ENCODE measurements around the gene YEATS4.
A peak's percentile ranks its signal among the peaks of the same experiment; 100 is the strongest.
"Not testable (repeated sequence)": the region's sequence is repeated elsewhere in the genome, so short reads cannot be mapped to it uniquely, and the experiment has no call there.

Gene YEATS4

DNA sequence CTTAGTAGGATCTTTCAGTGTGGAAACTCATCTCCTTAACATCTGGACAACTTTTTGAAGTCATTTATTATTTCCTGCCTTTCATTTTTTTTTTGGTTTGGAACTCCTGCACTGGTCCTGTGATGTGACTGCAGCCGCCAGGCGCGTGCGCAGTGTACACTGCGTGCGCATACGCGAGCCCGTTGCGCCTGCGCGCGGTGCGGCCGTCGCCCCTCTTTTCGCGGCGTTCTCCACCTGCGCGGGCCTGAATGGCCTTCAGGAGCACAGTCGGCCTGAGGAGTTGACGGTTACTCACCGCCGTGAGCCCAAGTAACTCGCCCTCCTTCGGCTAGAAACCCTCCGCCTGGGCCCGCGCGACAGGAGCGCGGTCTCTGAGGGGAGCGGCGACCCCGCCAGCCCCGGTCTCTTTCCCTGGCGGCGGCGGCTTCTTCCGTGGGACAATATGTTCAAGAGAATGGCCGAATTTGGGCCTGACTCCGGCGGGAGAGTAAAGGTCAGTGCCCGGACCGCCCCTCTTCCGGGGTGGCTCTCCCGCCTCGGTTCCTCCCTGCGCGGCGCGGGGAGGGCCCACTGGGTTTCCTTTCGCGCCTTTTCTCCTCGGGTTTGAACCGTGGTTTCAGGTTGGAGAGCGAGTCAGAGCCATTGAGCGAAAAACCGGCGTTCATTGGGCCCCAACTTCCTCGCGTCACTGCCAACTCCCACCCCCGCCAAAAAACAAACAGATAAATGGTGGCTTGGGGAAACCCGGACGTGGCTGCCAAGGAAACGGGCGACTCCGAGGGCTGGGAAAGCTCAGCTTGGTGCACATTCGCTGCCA, at the start of gene YEATS4:
TSS of gene YEATS4 (plus strand) at position 213 of the 817 bp plus-strand sequence. CDS start at position 443, 230 bp downstream.
- peak; percentile 97 for DNase-seq

- no peak for DNase-seq
These were observed 46.3 kb upstream of the YEATS4 start for GRCh38 chr12:69313209-69313608.

- DNase-seq = not testable (repeated sequence)
These were observed 42.8 kb upstream of the YEATS4 start for GRCh38 chr12:69316784-69317183.

DNA sequence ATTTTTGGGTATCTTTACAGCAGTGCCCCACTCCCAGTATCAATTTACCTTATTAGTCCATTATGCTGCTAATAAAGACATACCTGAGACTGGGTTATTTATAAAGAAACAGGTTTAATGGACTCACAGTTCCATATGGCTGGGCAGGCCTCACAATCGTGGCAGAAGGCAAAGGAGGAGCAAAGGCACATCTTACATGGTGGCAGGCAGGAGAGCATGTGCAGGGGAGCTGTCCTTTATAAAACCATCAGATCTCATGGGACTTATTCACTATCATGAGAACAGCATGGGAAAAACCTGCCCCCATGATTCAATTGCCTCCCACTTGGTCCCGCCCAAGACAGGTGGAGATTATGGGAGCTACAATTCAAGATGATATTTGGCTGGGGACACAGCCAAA, 42.3 kb upstream of the YEATS4 start:
- DNase-seq = not testable (repeated sequence)

DNA sequence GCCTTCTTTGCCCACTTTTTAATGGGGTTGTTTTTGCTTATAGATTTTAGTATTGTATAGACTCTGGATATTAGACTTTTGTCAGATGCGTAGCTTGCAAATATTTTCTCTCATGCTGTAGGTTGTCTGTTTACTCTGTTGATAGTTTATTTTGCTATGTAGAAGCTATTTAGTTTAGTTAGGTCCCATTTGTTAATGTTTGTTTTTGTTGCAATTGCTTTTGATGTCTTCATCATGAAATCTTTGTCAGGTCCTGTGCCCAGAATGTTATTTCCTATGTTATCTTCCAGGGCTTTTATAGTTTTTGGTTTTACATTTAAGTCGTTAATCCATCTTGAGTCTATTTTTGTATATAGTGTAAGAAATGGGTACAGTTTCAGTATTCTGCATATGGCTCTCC, 41.3 kb upstream of the YEATS4 start:
- DNase-seq = no peak

- DNase-seq = no peak
These were observed 38.2 kb upstream of the YEATS4 start for GRCh38 chr12:69321351-69321750.

DNA sequence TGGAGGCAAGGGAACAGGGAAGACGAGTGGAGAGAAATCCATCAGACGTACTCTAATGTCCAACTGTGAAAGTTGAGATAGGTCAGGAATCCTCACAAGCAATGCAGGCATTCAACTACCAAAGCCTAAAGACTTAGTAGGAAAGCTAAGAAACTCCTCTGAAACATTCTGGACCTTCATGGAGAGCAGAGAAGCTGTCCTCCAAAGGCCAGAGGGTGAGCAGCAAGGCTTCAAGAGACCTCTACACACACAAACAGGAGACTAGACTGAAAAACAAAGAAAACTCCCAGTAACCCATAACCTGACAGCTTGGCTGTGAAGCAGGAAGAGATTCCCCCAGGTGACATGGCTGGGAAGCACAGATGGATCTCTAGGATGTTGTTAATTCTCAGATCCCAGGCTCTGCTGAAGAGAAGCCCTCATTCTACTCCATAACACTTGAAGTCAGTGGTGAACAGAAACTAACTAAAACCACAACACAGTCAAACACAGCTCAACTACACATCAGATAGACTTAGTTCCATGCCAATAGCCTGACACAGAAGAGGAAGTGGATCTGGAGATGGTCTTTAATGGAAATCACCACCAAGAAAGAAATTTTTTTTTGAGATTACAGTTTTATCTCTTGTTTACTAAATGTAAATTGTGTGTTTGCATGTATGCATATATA, 34.6 kb upstream of the YEATS4 start:
- DNase-seq = no peak

GRCh38 chr12:69328426-69328825, 31.1 kb upstream of the YEATS4 start:
- no peak for DNase-seq

GRCh38 chr12:69329669-69330428, 29.7 kb upstream of the YEATS4 start:
- no peak for DNase-seq

- DNase-seq = peak; percentile 79
These were observed 28.8 kb upstream of the YEATS4 start for GRCh38 chr12:69330475-69331473.

- no peak for DNase-seq
These were observed 28.0 kb upstream of the YEATS4 start for GRCh38 chr12:69331519-69331908.

DNA sequence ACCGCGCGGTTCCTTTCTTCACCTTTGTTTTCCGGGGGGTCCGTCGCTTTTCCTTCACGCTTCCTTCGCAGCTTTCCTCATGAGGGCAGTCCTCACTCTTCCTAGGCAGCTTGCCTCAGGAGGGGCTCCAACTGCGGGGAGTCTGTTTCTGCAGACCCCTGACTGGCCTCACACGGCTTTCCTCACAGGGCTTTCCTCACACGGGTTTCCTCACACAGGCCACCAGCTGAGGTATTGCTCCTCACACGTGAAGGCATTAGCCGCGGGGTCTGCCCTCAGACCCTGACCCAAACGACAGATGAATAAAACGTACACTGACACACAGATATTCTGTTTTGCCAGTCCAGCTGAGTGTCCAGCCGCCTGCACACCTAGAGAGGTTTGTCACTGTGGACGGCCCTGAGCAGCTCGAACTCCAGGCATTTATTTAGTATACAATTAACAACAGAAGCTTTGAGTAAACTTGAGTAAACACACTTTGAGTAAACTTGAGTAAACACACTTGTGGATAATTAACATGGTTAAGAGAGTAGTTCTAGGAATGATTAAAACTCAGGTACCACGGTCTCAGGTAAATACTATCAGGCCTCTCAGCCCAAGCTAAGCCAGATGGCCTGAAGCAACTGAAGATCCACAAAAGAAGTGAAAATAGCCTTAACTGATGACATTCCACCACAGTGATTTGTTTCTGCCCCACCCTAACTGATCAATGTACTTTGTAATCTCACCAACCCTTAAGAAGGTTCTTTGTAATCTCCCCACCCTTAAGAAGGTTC, 27.4 kb upstream of the YEATS4 start:
- no peak for DNase-seq

DNA sequence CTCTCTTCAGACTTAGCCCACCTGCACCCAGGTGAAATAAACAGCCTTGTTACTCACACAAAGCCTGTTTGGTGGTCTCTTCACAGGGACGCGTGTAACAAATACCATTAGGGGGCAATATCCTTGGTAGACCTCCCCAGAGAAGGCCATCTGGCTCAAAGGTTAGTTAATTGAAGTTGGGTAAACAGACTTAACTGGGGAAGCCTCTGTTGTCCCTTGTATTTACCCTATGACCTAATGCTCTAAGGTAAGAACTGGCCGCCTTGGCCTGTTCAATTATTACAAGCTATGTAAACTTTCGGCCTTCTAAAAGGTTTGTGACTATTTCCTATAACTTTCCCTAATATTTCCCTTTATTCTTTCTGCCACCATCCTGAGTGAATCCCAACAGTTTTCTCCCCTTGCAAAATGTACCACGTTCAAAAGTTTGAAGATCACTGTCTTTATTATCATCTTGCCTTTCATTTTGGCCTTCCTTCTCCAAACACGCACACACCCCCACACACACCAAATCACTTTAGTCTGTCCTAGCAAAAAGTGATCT, 26.7 kb upstream of the YEATS4 start:
- DNase-seq = no peak

DNA sequence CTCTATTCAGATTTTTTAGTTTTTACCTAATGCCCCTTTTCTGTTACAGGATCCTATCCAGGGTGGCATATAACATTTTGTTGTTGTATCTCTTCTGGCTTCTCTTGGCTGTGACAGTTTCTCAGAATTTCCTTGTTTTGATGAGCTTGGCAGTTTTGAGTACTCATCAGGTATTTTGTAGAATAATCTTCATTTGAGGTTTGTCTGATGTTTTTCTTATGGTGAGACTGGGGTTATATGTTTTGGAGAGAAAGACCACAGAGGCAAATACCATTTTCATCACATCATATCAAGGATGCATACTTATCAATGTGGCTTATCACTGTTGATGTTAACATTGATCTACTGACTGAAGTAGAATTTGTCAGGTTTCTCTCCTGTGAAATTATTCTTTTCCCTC, 25.4 kb upstream of the YEATS4 start:
- no peak for DNase-seq

DNA sequence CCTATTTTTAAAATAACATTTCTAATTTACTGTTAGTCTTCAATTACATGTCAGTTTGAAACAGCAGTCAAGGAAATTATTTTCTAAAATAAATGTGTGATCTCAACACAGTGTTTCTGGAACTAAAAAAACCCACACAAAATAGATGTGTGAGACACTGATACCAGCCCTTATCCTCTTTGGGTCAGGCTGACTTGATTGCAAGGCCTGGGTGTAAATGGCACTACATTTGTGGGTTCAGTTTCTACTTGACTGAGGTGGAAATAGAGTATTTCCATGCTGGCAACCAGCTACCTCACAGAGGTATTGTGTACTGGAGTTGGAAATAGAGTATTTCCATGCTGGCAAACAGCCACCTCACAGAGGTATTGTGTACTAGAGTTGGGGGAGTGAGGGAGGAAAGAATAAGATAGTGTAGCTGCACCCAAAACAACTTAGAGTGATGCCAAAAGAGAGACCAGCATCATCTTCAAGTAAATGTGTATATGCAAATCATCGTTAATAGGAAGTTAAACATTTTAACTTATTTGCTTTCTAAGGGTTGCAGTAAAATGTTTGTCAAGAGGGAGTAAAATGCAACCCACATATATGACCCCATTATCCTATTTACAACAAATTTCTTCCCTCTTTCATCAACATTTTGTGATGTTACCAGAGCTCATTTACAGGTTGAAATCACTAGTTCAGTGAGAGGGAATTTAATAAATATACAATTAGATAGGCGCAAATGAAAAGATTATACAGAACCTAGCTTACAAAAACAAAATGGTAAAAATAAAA, 22.0 kb upstream of the YEATS4 start:
- DNase-seq = no peak

- no peak for DNase-seq
These were observed 21.3 kb upstream of the YEATS4 start for GRCh38 chr12:69338120-69338859.

- no peak for DNase-seq
These were observed 20.6 kb upstream of the YEATS4 start for GRCh38 chr12:69338936-69339335.

GRCh38 chr12:69339999-69340398, 19.5 kb upstream of the YEATS4 start:
- DNase-seq = no peak

DNA sequence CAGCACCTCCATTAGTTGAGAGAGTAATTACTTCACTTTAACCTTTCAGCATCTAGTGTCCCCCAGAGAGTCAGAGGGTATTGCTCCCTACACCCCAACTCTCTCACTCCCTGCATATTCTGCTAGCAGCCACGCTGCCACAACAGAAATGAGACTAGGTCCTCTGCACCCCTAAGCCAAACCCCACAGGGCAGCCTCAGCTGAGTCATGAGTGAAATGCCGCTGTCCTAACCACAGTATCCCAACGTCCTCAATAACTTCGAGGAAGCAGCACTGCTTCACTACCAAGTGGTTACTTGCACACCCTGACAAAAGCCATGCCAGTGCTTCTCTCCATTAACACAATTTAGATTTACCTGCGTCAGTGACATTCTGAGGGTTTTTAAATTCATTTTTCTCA, 18.2 kb upstream of the YEATS4 start:
- no peak for DNase-seq

DNA sequence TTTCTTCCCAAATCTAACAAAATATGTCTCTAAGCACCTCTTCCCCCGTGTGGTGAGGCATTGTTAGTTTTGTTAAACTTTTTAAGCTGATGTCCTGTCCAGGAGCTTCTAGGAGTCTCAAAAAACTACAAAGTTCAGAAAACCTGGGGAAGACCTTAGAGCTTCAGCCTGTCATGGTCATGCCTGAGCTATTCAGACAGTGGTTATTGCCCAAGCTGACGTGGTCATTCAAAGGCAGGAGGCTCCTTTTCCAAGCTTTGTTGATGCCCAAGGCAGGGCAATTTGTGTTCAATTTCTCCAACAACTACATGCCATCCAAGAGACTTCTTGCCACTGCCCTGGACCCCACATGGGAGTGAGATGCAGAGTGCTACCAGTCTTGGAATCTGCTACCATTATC, 17.1 kb upstream of the YEATS4 start:
- DNase-seq = no peak

Data from islet precursor cell (in vitro differentiated cells).